Activated CD8-positive, alpha-beta T cell treated with anti-CD3 and anti-CD28 coated beads for 36 hours (primary cell): ENCODE measurements around the gene CADM2. TPM values are rescaled to one million over a fixed set of nuclear protein-coding genes. Genes with fewer than 3 reads are reported as not detected.

Source experiments
- ATAC-seq: fragments of 200-7000 bp; cut with Tn5 transposase; one replicate; pipeline ENCODE4 v1.10.0; 2021; ENCODE audit warnings: mild to moderate bottlenecking, moderate library complexity
- CTCF ChIA-PET: fragments of 350-600 bp; sonication (Branson Sonifier 250); formaldehyde crosslinking; loops from one replicate; lab custom pipeline; 2021; ENCODE audit warnings: antibody characterized with exemption; lab: Charles Lee
- POLR2A ChIA-PET: fragments of 350-600 bp; sonication (Branson Sonifier 250); formaldehyde crosslinking; loops from one replicate; lab custom pipeline; 2021; ENCODE audit warnings: antibody characterized with exemption; lab: Charles Lee
- DNase-seq: peaks from one replicate; pipeline ENCODE4 v3.0.0-alpha.2; 2020
- H3K27ac Mint-ChIP-seq: one replicate; pipeline ENCODE4 v1.8.0; 2021; ENCODE audit warnings: mild to moderate bottlenecking, mixed read lengths
- H3K27me3 Mint-ChIP-seq: one replicate; pipeline ENCODE4 v1.8.0; 2021; ENCODE audit warnings: mixed read lengths
- H3K36me3 Mint-ChIP-seq: one replicate; pipeline ENCODE4 v1.8.0; 2021; ENCODE audit warnings: low read depth, mixed read lengths
- H3K4me1 Mint-ChIP-seq: one replicate; pipeline ENCODE4 v1.8.0; 2021; ENCODE audit warnings: low read depth, mixed read lengths
- H3K4me3 Mint-ChIP-seq: one replicate; pipeline ENCODE4 v1.8.0; 2021; ENCODE audit warnings: mild to moderate bottlenecking, moderate library complexity, mixed read lengths
- H3K9me3 Mint-ChIP-seq: one replicate; pipeline ENCODE4 v1.8.0; 2021; ENCODE audit warnings: mixed read lengths
- intact Hi-C: fragments of 100-400 bp; cut with micrococcal nuclease; formaldehyde crosslinking; loops from one replicate; pipeline ENCODE4 v1.10.0; 2022
- total RNA-seq, 2 experiments: library from RNA; stranded (reverse); gene quantifications; one replicate each; pipeline ENCODE4 v1.2.3, GENCODE V29; 2021
- TF ChIP-seq, protein P1 (sequence below): fragments of 200-600 bp; IDR thresholded peaks from one replicate; pipeline ENCODE4 v1.8.0; 2022; ENCODE audit warnings: antibody characterized with exemption, mild to moderate bottlenecking

CADM2 gene
- total RNA-seq, 2 experiments from 2014 or later = 0.38 TPM; not detected in 1

DNA sequence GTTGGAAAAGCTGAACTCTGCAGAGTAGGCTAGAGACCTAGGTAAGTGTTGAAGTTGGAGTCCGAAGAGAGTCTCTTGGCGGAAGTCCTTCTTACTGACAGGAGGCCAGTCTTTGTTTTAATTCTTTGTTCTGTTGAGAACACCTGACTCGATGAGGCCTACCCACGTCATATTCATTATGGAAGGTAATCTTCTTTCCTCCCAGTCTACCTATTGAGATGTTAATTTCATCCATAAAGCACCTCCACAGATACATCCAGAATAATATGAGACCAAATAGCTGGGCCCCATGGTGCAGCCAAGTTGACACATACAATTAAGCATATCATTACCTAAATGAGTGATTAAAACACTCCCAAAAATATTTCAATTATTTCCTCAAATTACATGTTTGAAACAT is 515.5 kb downstream of the CADM2 start:
- TF ChIP-seq, protein P1, sequence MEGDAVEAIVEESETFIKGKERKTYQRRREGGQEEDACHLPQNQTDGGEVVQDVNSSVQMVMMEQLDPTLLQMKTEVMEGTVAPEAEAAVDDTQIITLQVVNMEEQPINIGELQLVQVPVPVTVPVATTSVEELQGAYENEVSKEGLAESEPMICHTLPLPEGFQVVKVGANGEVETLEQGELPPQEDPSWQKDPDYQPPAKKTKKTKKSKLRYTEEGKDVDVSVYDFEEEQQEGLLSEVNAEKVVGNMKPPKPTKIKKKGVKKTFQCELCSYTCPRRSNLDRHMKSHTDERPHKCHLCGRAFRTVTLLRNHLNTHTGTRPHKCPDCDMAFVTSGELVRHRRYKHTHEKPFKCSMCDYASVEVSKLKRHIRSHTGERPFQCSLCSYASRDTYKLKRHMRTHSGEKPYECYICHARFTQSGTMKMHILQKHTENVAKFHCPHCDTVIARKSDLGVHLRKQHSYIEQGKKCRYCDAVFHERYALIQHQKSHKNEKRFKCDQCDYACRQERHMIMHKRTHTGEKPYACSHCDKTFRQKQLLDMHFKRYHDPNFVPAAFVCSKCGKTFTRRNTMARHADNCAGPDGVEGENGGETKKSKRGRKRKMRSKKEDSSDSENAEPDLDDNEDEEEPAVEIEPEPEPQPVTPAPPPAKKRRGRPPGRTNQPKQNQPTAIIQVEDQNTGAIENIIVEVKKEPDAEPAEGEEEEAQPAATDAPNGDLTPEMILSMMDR = no peak
- ChIA-PET POLR2A (no interaction called here), CTCF (no interaction called here)
- intact Hi-C loops = no loop called here
- Mint-ChIP-seq H3K9me3 (no peaks in the 10 kb centered on the region), H3K36me3 (no peaks in the 10 kb centered on the region), H3K4me3 (no peak overlapping the region), H3K27me3 (no peaks in the 10 kb centered on the region), H3K27ac (no peak overlapping the region), H3K4me1 (no peaks in the 10 kb centered on the region)
- DNase-seq (no peak), ATAC-seq (no peak)

DNA sequence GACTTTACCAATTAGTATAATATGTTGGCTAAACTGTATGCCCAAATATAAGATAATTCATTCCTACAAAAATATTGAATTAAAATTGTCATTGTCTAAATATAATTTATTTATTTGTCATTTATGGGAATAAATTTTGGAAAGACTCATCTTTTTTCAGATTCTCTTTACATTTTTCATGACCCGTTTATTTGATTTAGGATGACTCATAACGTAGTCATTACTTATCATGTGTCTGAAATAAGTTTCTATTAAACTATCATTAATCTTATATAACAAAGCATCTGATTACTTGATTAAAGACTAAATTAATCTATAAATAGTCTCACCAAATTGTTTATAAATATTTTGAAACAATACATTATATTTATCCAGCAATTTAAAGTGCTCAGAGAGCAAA is 516.6 kb downstream of the CADM2 start:
- ChIA-PET POLR2A (no interaction called here), CTCF (no interaction called here)
- Mint-ChIP-seq H3K9me3 (no peaks in the 10 kb centered on the region), H3K4me1 (no peaks in the 10 kb centered on the region), H3K27me3 (no peaks in the 10 kb centered on the region), H3K27ac (no peak overlapping the region), H3K4me3 (no peak overlapping the region), H3K36me3 (no peaks in the 10 kb centered on the region)
- ATAC-seq = no peak
- intact Hi-C loops = no loop called here
- DNase-seq = no peak
- TF ChIP-seq, protein P1 = no peak

DNA sequence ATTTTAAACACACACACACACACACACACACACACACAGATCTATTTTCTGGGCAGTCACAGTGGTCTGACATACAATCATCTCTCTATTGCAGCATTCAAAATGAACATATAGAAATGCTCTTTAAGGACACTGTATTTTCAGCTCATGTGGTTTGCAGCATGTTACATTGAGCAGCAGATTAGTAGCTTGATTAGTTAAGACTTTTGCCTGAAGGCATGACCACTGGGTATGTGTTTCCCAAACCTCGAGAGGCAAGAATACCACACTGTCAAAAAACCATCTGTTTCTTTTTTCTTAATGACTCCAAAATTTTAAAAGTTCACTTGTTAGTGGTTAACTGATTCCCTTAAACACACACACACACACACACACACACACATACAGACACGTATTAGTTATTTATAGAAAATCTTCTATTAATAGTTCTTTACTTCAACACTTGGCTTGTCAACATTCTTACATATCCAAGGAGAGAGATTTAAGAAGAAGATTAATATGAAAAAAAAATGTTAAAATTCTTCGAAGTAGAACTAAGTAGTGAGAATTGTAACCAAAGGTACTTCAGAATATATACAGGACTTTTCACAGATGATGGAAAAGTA is 518.2 kb downstream of the CADM2 start:
- intact Hi-C loops = no loop called here
- ChIA-PET POLR2A (no interaction called here), CTCF (no interaction called here)
- TF ChIP-seq, protein P1 = no peak
- Mint-ChIP-seq H3K9me3 (no peaks in the 10 kb centered on the region), H3K4me3 (no peak overlapping the region), H3K4me1 (no peaks in the 10 kb centered on the region), H3K36me3 (no peaks in the 10 kb centered on the region), H3K27me3 (no peaks in the 10 kb centered on the region), H3K27ac (no peak overlapping the region)
- DNase-seq = no peak
- no peak for ATAC-seq

- Mint-ChIP-seq H3K9me3 (no peaks in the 10 kb centered on the region), H3K36me3 (no peaks in the 10 kb centered on the region), H3K4me1 (no peaks in the 10 kb centered on the region), H3K27ac (no peak overlapping the region), H3K27me3 (no peaks in the 10 kb centered on the region), H3K4me3 (no peak overlapping the region)
- ATAC-seq = no peak
- no peak for DNase-seq
- intact Hi-C loops = no loop called here
- TF ChIP-seq, protein P1 = no peak
- CTCF ChIA-PET = no interaction called here
- POLR2A ChIA-PET = no interaction called here
Measured at GRCh38 chr3:85481411-85482212, 522.8 kb downstream of the CADM2 start.

DNA sequence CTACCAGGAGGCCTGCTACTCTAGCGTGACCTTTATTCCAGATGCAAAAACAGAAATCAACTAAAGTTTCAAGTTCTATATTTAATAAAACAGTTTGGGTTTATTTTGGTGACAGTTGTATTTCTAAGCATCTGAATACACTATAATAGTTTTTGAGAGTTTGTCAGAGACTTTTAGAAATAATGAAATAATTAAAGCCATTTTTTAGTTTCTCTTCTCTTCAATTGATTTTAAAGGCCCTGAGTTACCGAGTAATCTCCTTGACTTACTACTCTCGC is 523.4 kb downstream of the CADM2 start:
- Mint-ChIP-seq H3K9me3 (no peaks in the 10 kb centered on the region), H3K27ac (no peak overlapping the region), H3K36me3 (no peaks in the 10 kb centered on the region), H3K27me3 (no peaks in the 10 kb centered on the region), H3K4me1 (no peaks in the 10 kb centered on the region), H3K4me3 (no peak overlapping the region)
- intact Hi-C loops = no loop called here
- TF ChIP-seq, protein P1 = no peak
- CTCF ChIA-PET = no interaction called here
- ATAC-seq (no peak), DNase-seq (no peak)
- POLR2A ChIA-PET = no interaction called here
